AG09309 (cell line): ENCODE measurements around the gene SLC22A15.

Experiments used
- DNase-seq: peaks from one replicate; pipeline ENCODE4 v3.0.0-alpha.2; 2010; ENCODE audit warnings: low read depth
- H3K4me3 ChIP-seq: 2 replicates; pipeline ENCODE4 v1.5.1; 2011; ENCODE audit warnings: mild to moderate bottlenecking, low read depth, low read length, moderate library complexity; ENCODE audit not compliant: control insufficient read depth
- CTCF ChIP-seq: IDR thresholded peaks from 2 replicates; pipeline ENCODE4 v1.5.1; 2011; ENCODE audit warnings: mild to moderate bottlenecking, low read depth, low read length, inconsistent platforms; ENCODE audit not compliant: insufficient read depth, control insufficient read depth; ENCODE audit errors: missing control alignments

The SLC22A15 gene

GRCh38 chr1:116106646-116107045, 130.3 kb downstream of the SLC22A15 start:
- H3K4me3 ChIP-seq, result no peak overlapping the region
- no peak for DNase-seq
- no peak for TF ChIP-seq CTCF

GRCh38 chr1:116107371-116107770, 131.1 kb downstream of the SLC22A15 start:
- no peak for DNase-seq
- no peak overlapping the region for H3K4me3 ChIP-seq
- no peak for TF ChIP-seq CTCF

- no peak for DNase-seq
- no peak within 1 kb of the TSS for H3K4me3 ChIP-seq
- TF ChIP-seq CTCF, result no peak
Observed at GRCh38 chr1:116110567-116111523, 134.5 kb downstream of the SLC22A15 start, which contains the start of gene MAB21L3. Gene MAB21L3 (plus strand): TSS chr1:116111399. CDS start chr1:116112616, 1,217 bp downstream.

GRCh38 chr1:116111524-116112021, 135.3 kb downstream of the SLC22A15 start:
- H3K4me3 ChIP-seq, result no peak overlapping the region
- TF ChIP-seq CTCF, result no peak
- DNase-seq, result no peak

GRCh38 chr1:116112388-116113140, 136.3 kb downstream of the SLC22A15 start:
- DNase-seq, result no peak
- no peak overlapping the region for H3K4me3 ChIP-seq
- TF ChIP-seq CTCF, result no peak

GRCh38 chr1:116113615-116114014, 137.3 kb downstream of the SLC22A15 start:
- H3K4me3 ChIP-seq, result no peak overlapping the region
- TF ChIP-seq CTCF, result no peak
- DNase-seq, result no peak
